ENCODE results near the gene ZNF750.

ZNF750 gene

DNA sequence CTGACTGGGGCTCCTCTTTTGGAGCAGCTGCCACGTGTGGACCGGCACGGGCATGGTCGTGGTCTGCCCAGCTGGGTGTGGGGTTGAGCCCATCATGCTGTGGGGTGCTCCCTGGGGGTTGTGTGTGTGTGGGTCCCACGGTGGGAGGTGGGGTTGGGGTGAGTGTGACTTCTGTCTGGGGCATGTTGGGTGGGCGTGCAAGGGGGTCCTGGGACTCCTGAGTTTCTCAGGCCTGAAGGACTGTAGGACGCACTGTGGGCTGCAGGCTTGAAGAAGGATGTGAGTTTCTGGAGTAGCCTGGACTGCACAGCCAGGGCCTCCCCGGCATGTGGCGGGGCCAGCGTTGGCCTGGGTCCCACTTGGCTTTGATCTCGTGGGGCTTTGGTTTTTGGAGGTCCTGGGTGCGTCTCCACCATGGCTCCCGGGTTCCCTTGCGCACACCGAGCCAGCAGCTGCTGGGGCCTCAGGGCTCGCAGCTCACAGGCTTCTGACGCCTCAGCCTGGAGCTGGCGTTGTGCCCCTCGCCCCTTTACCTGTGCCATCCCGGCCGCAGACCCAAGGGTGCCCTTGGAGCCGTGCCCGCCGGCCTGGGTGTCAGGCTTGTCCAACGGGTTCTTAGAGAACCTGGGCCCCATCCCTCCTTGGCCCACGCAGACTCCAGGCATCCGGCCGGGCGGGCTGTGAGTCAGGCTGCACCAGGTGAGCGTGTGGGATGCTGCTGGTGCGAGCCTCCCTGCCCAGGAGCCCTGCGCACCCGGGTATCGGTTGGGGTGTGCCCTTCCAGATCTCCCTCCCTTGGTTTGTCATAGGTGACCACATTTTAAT lies 34.4 kb upstream of the ZNF750 start:
- peak in 4 of 10 donors; percentile 3 to 80 (median 70) for DNase-seq
- intact Hi-C loops (cut with DNase I), result no loop called here

DNA sequence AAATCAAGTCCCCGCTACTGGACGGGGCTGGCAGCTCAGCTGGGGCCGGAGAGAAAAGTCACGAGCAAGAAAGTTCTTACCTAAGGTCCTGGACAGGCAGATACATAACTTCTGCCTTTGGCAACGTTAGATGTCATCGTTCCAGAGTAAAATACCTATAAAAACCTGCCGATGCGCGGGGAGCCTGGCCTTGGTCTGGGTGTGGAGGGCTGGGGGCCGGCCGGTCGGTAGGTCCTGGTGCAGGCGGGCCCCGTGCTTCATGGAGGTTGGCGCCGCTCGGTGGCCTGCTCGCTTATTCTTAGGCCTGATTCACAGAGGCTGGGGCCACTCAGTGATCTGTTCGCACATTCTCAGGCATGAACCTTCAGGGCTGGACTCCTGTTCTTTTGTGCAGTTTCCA lies 33.7 kb upstream of the ZNF750 start:
- intact Hi-C loops (cut with DNase I), result no loop called here
- peak in 3 of 10 donors; percentile 41 to 64 (median 45) for DNase-seq

- peak in 4 of 10 donors; percentile 2 to 77 (median 56) for DNase-seq
- intact Hi-C loops (cut with DNase I), result no loop called here
Measured at GRCh38 chr17:82872591-82873520, 33.0 kb upstream of the ZNF750 start.

DNA sequence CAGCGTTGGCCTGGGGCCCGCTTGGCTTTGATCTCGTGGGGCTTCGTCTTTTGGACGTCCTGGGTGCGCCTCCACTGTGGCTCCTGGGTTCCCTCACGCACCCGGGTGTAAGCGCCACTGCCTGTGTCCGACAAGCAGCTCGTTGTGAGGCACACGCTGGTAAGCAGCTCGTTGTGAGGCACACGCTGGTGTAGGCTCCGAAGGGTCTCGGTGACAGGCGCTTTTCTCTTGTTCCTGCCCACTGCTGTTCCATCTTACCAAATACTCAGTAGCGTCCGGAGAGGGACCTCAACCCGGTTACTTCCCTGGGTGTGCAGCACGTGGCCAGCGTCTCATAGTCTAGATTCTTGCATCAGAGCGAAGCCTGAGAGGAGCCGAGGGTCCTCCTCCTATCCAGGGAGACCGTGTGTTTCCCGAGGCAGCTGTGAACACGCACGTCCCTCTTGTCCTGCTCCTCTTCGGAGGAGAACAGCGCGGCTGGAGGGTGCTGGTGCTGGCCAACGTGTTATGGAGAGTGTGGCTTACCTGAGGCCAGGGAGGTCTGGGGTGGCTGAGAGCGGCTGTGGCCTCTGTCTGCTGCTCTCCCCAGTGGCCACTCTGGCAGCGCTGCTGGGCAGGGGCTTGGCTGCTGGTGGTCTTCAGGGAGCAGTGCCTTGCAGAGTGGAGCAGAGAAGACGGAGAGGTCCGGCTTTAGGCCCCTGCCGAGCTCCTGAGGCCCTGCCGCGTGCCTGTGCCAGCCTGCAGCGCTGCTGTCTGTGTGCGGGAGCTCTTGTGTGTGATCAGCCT lies 32.1 kb upstream of the ZNF750 start:
- intact Hi-C loops (cut with DNase I), result no loop called here
- DNase-seq, result peak in 4 of 10 donors; percentile 1 to 79 (median 56)

DNA sequence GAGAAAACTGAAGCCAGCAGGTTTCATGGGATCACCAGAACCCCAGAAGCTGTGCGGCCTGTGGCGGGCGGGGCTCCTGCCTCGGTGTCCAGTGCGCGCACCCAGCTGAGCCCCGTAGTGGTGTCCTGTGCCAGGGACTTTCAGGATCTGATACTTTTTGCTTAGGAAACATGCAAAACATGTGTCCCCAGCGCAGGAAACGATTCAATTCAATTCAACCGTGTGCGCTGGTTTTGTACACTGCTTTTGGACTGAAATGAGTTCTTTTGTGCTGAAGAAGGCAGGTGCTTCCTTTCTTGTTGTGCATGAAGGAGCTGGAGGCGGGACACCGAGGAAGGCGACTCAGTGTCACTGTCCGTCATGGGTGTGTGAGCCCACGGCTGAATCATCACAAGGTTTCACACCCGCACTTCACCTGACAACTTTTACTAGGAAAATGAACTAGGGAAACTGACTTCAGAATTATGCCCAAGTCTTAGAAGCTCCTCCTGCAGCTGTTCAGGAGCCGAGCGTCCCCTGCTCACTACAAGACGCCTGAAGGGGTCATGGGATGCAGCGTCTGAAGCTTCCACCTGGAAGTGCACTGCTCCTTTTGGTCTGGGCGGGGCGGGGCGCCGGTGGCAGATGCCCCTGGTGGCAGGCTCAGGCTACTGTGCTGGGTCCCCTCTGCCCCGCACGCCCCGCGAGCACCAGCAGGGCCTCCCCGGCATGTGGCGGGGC lies 31.4 kb upstream of the ZNF750 start:
- DNase-seq, result peak in 4 of 10 donors; percentile 1 to 69 (median 55)
- intact Hi-C loops (cut with DNase I), result no loop called here

DNA sequence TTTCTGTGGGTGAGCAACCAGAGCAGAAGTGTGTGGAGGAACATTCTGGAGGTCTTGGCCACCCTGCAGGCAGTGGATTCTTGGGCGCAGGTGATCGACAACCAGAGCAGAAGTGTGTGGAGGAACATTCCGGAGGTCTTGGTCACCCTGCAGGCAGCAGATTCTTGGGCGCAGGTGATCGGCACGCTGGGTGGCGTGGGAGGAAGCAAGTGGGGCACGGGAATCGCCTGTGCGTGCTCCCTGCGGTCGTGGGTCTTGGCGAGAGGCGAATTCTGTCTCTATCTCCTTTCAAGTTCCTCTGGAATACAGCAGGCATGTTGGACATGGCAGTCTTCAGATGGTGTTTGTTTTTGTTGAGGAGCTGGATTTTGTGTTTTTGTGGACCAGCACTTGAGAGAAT lies 30.7 kb upstream of the ZNF750 start:
- DNase-seq, result peak in 2 of 10 donors; percentile 35 to 37
- intact Hi-C loops (cut with DNase I), result no loop called here

GRCh38 chr17:82870091-82870491 lies 30.3 kb upstream of the ZNF750 start:
- intact Hi-C loops (cut with DNase I), result no loop called here

DNA sequence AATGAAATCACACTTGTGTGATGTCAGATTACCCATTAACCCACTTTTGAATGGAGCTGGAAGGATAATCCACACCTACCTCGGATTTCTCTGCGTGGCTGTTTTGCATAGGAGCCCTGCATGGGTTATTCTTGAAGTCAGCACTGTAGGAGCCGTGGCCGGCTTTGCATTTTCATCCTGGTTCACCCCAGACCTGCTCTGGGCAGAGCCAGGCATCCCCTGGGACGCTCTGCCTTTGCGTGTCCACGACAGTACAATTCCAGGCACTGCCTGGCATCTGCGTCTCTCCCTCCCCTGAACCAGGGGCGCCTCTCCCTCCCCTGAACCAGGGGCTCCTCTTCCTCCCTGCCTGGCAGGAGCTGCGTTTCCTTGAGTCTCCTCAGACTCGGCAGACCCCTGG lies 29.7 kb upstream of the ZNF750 start:
- DNase-seq, result peak in 2 of 10 donors; percentile 33
- intact Hi-C loops (cut with DNase I), result no loop called here

More at GRCh38 chr17:82870091-82870491, 30.3 kb upstream of the ZNF750 start:
- DNase-seq, result peak in 3 of 10 donors; percentile 70 to 74 (median 72)

- intact Hi-C loops (cut with DNase I), result no loop called here
- DNase-seq, result peak in 2 of 10 donors; percentile 45 to 58
Measured at GRCh38 chr17:82868715-82869131, 28.9 kb upstream of the ZNF750 start.

- intact Hi-C loops (cut with DNase I), result no loop called here
- peak in 2 of 10 donors; percentile 64 to 70 for DNase-seq
Measured at GRCh38 chr17:82867763-82868325, 28.0 kb upstream of the ZNF750 start.

DNA sequence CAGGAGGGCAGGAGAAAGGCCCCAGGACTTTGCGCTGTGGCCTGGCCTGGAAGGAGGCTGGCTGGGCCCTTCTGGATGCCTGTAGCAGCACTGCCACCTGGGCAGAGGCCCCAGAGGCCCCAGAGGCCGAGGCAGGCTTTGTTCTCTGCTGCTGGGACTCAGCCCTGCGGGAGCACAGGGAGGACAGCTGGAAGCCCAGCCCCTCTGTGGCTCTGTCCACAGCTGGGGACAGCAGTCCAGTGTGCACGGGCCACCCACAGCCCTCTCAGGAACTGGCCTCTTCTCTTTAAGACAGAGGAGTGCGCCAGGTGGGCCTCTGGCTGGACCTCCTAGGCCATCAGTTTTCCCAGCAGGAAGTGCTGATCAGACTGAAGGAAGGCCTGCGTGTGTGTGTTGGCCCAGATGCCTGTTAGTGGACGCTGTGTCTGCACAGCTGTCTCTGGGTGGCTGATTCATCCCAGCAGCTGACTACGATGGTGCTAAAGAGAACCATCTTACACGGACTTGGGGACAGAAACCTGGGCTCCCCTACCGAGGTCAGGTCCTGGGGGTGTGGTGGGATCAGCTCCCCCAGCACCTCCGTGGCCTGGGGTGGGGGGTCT lies 26.9 kb upstream of the ZNF750 start:
- intact Hi-C loops (cut with DNase I), result no loop called here
- peak in 4 of 10 donors; percentile 55 to 91 (median 84) for DNase-seq

GRCh38 chr17:82865774-82866395 lies 26.1 kb upstream of the ZNF750 start:
- DNase-seq, result peak in 2 of 10 donors; percentile 35 to 57
- intact Hi-C loops (cut with DNase I), result no loop called here

DNA sequence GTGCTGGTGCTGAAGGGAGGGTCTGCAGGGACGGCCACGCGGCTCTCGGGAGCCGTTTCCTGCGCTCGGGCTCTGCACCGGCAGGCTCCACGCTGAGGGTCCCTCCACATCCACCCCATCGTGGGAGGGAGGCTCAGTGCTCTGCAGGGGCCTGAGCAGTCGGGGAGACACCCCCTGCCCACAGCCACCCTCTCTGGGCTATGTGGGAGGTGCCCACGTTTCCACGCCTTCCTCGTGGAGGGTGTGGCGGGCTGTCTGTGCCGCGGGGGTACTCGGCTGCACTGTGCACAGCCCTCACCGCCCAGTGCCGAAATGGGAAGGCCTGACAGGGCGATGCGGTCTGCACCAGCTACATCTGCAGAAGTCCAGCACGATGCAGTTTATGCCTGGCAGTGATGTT lies 25.5 kb upstream of the ZNF750 start:
- intact Hi-C loops (cut with DNase I), result no loop called here
- peak in 2 of 10 donors; percentile 54 to 55 for DNase-seq

DNA sequence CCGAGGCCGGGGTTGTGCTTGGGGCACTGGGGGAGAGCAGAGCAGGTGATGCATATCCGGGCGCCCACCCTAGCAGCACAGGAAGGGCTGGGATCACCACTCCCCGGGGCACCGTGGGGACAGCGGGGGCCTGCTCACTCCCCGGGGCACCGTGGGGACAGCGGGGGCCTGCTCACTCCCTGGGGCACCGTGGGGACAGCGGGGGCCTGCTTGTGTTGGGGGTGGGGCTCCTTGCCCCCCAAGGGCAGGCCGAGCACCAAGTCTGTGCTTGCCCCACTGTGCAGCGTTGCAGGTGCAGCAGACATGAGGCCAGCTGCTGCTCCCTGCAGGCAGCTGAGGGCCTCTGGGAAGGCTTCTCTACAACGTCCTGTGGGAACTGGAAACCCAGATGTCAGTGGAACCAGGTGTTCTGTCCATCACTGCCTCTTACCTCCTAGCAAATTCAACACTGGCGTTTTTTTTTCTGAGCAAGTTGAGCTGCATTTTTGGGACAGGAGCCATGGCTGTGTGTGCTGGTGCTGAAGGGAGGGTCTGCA lies 25.0 kb upstream of the ZNF750 start:
- peak in 1 of 10 donors; percentile 68 for DNase-seq
- intact Hi-C loops (cut with DNase I), result no loop called here

DNA sequence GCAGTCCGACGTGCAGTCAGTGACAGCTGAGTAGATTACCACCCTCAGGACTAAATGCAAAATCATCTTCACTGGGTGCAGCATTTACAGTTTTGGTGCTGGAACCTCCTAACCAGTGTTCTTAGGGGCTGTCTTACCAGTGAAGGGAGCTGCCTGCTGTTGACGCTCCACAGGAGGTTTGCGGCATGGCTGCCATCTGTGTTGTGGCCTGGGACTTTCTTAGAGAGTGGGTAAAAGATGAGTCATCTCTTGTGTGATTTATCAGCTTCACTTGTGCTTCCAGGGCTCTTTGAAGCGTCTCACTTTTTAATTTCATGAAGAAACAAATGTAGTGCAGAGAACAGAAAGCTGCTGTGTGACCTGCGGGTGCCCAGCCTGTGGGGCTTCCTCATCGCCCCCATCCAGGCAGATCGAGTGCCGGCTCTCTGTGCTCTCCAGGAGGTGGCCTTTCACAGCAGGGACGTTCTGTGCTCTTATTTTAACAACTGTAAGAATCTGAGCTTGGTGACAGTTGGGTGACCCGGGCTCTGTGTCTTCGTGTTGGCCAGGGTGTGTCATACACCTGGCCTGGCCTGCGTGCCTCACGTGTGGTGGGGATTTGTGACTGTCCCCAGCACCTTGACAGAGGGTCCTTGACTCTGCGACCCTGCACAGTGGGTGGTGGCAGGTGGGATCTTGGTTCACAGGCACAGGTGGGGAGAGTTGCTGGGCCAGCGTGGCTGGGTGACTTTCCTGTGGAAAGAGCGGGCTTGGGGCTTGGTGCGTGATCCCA lies 24.3 kb upstream of the ZNF750 start:
- peak in 7 of 10 donors; percentile 52 to 94 (median 74) for DNase-seq
- intact Hi-C loops (cut with DNase I), result no loop called here

- intact Hi-C loops (cut with DNase I), result no loop called here
- DNase-seq, result peak in 2 of 10 donors; percentile 60 to 71
Measured at GRCh38 chr17:82863383-82863940, 23.6 kb upstream of the ZNF750 start.

Data from posterior cingulate gyrus (tissue), 11 donors.